ENCODE data around the gene ACOX3.

DNA sequence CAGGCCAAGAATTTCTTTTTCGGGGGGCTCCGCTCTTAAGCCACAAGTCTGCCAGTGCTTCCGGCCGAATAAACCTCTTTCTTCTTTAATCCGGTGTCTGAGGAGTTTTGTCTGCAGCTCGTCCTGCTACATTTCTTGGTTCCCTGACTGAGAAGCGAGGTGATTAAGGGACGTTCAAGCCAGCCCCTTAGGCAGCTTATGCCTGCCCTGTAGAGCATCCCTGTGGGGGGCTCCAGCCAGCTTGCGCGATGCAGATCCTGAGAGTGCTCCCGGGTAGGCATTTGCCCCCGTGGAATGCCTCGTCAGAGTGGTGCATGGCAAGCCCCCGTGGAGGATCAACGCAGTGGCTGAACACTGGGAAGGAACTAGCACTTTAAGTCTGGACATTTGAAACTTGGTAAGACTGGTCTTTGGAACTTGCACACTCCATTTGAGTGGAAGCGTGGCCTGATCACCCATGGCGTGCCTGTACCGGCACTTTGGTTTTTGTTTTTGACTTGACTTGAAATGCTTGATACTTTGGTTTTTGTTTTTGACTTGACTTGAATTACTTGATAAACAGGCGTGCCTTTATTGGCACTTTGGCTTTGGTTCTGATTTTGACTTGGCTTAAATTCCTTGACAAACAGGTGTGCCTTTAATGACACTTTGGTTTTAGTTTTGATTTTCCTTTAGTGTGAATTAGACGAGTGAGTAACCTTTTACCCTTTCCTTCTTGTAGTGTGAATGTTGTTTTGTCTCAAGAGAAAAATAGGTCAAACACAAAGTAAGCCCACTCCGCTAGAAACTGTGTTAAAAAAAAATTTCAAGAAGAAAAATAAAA is 6.1 kb downstream of the ACOX3 start:
- TF ChIP-seq PAX8 (IDR thresholded peaks at IDR 0.05) (no peak), TARDBP (IDR thresholded peaks at IDR 0.05; ENCODE audit: borderline replicate concordance) (no peak), CHD2 (IDR thresholded peaks at IDR 0.05; ENCODE audit: borderline replicate concordance, low read depth, low read length) (no peak), POLR2A (IDR thresholded peaks at IDR 0.05; ENCODE audit: low read depth, low read length) (no peak), CREB1 (IDR thresholded peaks at IDR 0.05; ENCODE audit: low read depth) (no peak), TCF7 (IDR thresholded peaks at IDR 0.05; ENCODE audit: borderline replicate concordance) (no peak), ZNF217 (IDR thresholded peaks at IDR 0.05) (no peak), EED (IDR thresholded peaks at IDR 0.05; ENCODE audit: low read depth) (no peak)
- TF ChIP-seq, protein P1, sequence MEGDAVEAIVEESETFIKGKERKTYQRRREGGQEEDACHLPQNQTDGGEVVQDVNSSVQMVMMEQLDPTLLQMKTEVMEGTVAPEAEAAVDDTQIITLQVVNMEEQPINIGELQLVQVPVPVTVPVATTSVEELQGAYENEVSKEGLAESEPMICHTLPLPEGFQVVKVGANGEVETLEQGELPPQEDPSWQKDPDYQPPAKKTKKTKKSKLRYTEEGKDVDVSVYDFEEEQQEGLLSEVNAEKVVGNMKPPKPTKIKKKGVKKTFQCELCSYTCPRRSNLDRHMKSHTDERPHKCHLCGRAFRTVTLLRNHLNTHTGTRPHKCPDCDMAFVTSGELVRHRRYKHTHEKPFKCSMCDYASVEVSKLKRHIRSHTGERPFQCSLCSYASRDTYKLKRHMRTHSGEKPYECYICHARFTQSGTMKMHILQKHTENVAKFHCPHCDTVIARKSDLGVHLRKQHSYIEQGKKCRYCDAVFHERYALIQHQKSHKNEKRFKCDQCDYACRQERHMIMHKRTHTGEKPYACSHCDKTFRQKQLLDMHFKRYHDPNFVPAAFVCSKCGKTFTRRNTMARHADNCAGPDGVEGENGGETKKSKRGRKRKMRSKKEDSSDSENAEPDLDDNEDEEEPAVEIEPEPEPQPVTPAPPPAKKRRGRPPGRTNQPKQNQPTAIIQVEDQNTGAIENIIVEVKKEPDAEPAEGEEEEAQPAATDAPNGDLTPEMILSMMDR (IDR thresholded peaks at IDR 0.05 in 2 of 3, conservative IDR thresholded peaks at IDR 0.05 in 1 of 3; ENCODE audit: control insufficient read depth in 2 of 3, extremely low read depth in 1 of 3, insufficient read depth in 1 of 3, low read depth in 3 of 3, low read length in 3 of 3): no peak
- TF ChIP-seq, protein P2, sequence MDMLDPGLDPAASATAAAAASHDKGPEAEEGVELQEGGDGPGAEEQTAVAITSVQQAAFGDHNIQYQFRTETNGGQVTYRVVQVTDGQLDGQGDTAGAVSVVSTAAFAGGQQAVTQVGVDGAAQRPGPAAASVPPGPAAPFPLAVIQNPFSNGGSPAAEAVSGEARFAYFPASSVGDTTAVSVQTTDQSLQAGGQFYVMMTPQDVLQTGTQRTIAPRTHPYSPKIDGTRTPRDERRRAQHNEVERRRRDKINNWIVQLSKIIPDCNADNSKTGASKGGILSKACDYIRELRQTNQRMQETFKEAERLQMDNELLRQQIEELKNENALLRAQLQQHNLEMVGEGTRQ (IDR thresholded peaks at IDR 0.05; ENCODE audit: borderline replicate concordance, low read depth, low read length): no peak
